KMS-11 (cell line): ENCODE measurements around the gene ADRA2C.

ENCODE experiments used
- H2AFZ ChIP-seq: fragments of 200-600 bp; sonication (generic); 2 replicates; pipeline ENCODE4 v1.6.1; 2016; ENCODE audit warnings: antibody characterized with exemption, mixed run types, low read depth
- H3K27ac ChIP-seq: fragments of 200-600 bp; sonication (generic); 2 replicates; pipeline ENCODE4 v1.6.1; 2016; ENCODE audit warnings: mild to moderate bottlenecking, mixed run types
- H3K27me3 ChIP-seq: fragments of 200-600 bp; sonication (generic); 2 replicates; pipeline ENCODE4 v1.6.1; 2017; ENCODE audit warnings: mild to moderate bottlenecking, low read depth, mixed run types, moderate library complexity; ENCODE audit not compliant: insufficient read depth
- H3K36me3 ChIP-seq: fragments of 200-600 bp; sonication (generic); 2 replicates; pipeline ENCODE4 v1.6.1; 2017; ENCODE audit warnings: mild to moderate bottlenecking, mixed run types; ENCODE audit not compliant: insufficient read depth
- H3K4me1 ChIP-seq: fragments of 200-600 bp; sonication (generic); 2 replicates; pipeline ENCODE4 v1.6.1; 2016; ENCODE audit warnings: mild to moderate bottlenecking, low read depth, mixed run types; ENCODE audit not compliant: poor library complexity, severe bottlenecking
- H3K4me2 ChIP-seq: fragments of 200-600 bp; sonication (generic); 2 replicates; pipeline ENCODE4 v1.7.0; 2016; ENCODE audit warnings: mild to moderate bottlenecking, mixed run types
- H3K4me3 ChIP-seq: fragments of 200-600 bp; sonication (generic); IDR thresholded peaks from 2 replicates; pipeline ENCODE4 v1.6.1; 2017; ENCODE audit warnings: low read depth, low read length, mixed read lengths; ENCODE audit not compliant: insufficient read depth
- H3K79me2 ChIP-seq: fragments of 200-600 bp; sonication (generic); 2 replicates; pipeline ENCODE4 v1.6.1; 2016; ENCODE audit warnings: low read depth, mixed run types; ENCODE audit not compliant: insufficient read depth
- H3K9ac ChIP-seq: fragments of 200-600 bp; sonication (generic); 2 replicates; pipeline ENCODE4 v1.6.1; 2016; ENCODE audit warnings: mild to moderate bottlenecking, mixed run types
- H4K20me1 ChIP-seq: fragments of 200-600 bp; sonication (generic); 2 replicates; pipeline ENCODE4 v1.6.1; 2016; ENCODE audit warnings: mild to moderate bottlenecking, mixed run types; ENCODE audit not compliant: insufficient read depth
- TF ChIP-seq, protein P1 (sequence below): fragments of 200-600 bp; sonication (generic); conservative IDR thresholded peaks from 2 replicates; pipeline ENCODE4 v1.6.1; 2017; ENCODE audit warnings: low read depth, mild to moderate bottlenecking, antibody characterized with exemption, low read length, moderate library complexity, mixed read lengths

The ADRA2C gene

DNA sequence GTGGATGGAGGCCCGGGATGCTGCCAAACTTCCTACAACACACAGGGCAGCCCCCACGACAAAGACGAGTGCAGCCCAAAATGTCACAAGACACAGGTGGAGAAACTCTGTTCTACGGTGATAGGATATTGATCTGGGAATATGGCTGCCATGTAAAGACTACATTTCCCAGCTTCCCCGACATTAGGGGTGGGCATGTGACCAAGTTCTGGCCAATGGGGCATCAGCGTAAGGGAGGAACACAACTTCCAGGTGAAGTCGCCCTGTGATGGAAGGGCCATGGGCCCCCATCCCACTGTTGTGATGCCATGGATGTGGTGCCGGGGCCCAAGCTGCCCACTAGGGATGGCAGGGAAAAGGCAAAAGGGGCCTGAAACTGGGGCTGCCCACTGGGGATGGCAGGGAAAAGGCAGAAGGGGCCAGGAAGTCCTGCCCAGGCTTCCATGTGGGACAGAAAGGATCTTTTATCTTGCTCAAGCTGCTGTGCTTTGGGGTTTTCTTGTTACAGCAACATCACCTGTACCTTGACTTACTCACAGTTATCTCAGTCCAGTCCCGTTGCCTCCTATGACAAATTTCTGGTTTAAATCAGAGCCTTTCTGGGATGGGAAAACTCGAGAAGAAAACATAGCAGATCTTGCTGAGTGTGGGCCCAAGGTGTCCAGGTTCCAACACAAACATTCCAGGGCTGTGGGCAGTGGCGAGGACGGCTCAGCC is 9.7 kb upstream of the ADRA2C start:
- Histone ChIP-seq H3K36me3 (no peaks in the 10 kb centered on the region), H3K9ac (no peak overlapping the region), H3K4me1 (no peaks in the 10 kb centered on the region), H3K4me2 (no peak overlapping the region), H3K79me2 (no peaks in the 10 kb centered on the region), H3K27ac (no peak overlapping the region), H3K27me3 (peaks cover 11% of the 10 kb centered on the region; the same call in 1 of the 2 replicates), H2AFZ (no peak overlapping the region), H3K4me3 (no peak overlapping the region), H4K20me1 (no peaks in the 10 kb centered on the region)
- TF ChIP-seq, protein P1, sequence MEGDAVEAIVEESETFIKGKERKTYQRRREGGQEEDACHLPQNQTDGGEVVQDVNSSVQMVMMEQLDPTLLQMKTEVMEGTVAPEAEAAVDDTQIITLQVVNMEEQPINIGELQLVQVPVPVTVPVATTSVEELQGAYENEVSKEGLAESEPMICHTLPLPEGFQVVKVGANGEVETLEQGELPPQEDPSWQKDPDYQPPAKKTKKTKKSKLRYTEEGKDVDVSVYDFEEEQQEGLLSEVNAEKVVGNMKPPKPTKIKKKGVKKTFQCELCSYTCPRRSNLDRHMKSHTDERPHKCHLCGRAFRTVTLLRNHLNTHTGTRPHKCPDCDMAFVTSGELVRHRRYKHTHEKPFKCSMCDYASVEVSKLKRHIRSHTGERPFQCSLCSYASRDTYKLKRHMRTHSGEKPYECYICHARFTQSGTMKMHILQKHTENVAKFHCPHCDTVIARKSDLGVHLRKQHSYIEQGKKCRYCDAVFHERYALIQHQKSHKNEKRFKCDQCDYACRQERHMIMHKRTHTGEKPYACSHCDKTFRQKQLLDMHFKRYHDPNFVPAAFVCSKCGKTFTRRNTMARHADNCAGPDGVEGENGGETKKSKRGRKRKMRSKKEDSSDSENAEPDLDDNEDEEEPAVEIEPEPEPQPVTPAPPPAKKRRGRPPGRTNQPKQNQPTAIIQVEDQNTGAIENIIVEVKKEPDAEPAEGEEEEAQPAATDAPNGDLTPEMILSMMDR, result no peak

GRCh38 chr4:3759236-3759635 is 6.9 kb upstream of the ADRA2C start:
- no peak overlapping the region for H3K9ac ChIP-seq
- no peaks in the 10 kb centered on the region for H3K36me3 ChIP-seq
- H3K4me2 ChIP-seq, result no peak overlapping the region
- H4K20me1 ChIP-seq, result no peaks in the 10 kb centered on the region
- H3K4me3 ChIP-seq, result no peak overlapping the region
- no peaks in the 10 kb centered on the region for H3K4me1 ChIP-seq
- H2AFZ ChIP-seq, result no peak overlapping the region
- no peaks in the 10 kb centered on the region for H3K79me2 ChIP-seq
- TF ChIP-seq, protein P1, result no peak
- no peak overlapping the region for H3K27ac ChIP-seq
- H3K27me3 ChIP-seq, result peaks cover 7% of the 10 kb centered on the region; the same call in 1 of the 2 replicates

DNA sequence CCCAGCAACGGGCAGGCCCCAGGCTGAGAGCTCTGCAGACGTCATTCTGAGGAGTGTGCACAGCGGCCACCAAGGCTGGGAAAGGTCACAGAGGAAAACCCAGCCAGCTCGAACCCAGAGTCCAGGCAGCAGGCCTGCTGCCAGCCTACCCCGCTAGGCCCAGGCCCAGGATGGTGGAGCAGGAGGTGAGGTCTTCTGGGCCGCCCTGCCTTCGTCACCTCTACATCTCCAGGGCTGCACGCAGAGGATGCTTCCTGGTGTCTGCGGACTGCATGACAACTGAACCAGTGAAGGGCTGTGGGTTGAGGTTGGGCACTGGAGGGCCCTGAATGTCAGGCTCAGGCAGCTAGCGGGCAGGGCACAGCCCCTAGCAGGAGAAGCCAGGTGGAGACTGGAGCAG is 5.8 kb upstream of the ADRA2C start:
- Histone ChIP-seq H3K4me3 (no peak overlapping the region), H3K4me2 (no peak overlapping the region), H3K27ac (no peak overlapping the region), H3K79me2 (no peaks in the 10 kb centered on the region), H3K27me3 (peaks cover 7% of the 10 kb centered on the region; the same call in 1 of the 2 replicates), H4K20me1 (no peaks in the 10 kb centered on the region), H2AFZ (no peak overlapping the region), H3K4me1 (no peaks in the 10 kb centered on the region), H3K36me3 (no peaks in the 10 kb centered on the region), H3K9ac (no peak overlapping the region)
- TF ChIP-seq, protein P1, result no peak

GRCh38 chr4:3760841-3761240 is 5.3 kb upstream of the ADRA2C start:
- no peak overlapping the region for H2AFZ ChIP-seq
- peaks cover 7% of the 10 kb centered on the region; the same call in 1 of the 2 replicates for H3K27me3 ChIP-seq
- H3K4me3 ChIP-seq, result no peak overlapping the region
- no peaks in the 10 kb centered on the region for H3K36me3 ChIP-seq
- no peak overlapping the region for H3K9ac ChIP-seq
- no peaks in the 10 kb centered on the region for H4K20me1 ChIP-seq
- H3K4me1 ChIP-seq, result no peaks in the 10 kb centered on the region
- no peak overlapping the region for H3K4me2 ChIP-seq
- TF ChIP-seq, protein P1, result no peak
- no peaks in the 10 kb centered on the region for H3K79me2 ChIP-seq
- no peak overlapping the region for H3K27ac ChIP-seq
